ENCODE measurements around the gene DOCK2. TPM values are rescaled to one million over a fixed set of nuclear protein-coding genes. Genes with fewer than 3 reads are reported as not detected.

DOCK2 gene
- total RNA-seq, 1 experiment from 2014 or later, result 4.6 TPM

DNA sequence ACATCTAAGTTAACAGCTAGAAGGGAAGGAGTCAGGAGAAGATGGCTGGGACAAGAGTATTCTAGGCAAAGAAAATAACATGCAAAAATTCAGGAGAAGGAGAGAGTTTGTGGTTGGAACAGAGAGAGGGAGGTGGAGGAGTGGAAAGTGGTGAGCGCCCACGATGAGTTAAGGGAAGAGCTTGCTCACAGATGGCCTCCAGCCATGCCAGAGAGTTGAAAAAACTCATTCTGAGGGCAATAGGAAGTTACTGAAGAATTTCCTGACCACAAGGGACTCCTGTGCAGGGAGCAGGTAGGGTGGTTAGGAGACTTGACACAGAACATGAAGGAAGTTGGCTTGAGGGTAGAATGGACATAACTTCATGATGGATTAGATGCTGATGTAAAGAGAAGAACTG, 159.7 kb downstream of the DOCK2 start:
- POLR2A ChIA-PET, result no interaction called here
- no peak for ATAC-seq
- no peak for TF ChIP-seq NFYB (CRISPR knock-in tag; conservative IDR thresholded peaks at IDR 0.05; ENCODE audit: low read depth)
- TF ChIP-seq ATF3 (CRISPR knock-in tag; conservative IDR thresholded peaks at IDR 0.05), result no peak
- no peak for TF ChIP-seq MXD4 (CRISPR knock-in tag; IDR thresholded peaks at IDR 0.05; ENCODE audit: borderline replicate concordance)
- TF ChIP-seq EMX1 (CRISPR knock-in tag; IDR thresholded peaks at IDR 0.05), result no peak
- TF ChIP-seq, protein P1, sequence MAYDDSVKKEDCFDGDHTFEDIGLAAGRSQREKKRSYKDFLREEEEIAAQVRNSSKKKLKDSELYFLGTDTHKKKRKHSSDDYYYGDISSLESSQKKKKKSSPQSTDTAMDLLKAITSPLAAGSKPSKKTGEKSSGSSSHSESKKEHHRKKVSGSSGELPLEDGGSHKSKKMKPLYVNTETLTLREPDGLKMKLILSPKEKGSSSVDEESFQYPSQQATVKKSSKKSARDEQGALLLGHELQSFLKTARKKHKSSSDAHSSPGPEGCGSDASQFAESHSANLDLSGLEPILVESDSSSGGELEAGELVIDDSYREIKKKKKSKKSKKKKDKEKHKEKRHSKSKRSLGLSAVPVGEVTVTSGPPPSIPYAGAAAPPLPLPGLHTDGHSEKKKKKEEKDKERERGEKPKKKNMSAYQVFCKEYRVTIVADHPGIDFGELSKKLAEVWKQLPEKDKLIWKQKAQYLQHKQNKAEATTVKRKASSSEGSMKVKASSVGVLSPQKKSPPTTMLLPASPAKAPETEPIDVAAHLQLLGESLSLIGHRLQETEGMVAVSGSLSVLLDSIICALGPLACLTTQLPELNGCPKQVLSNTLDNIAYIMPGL (CRISPR knock-in tag; IDR thresholded peaks at IDR 0.05), result no peak
- TF ChIP-seq, protein P2, sequence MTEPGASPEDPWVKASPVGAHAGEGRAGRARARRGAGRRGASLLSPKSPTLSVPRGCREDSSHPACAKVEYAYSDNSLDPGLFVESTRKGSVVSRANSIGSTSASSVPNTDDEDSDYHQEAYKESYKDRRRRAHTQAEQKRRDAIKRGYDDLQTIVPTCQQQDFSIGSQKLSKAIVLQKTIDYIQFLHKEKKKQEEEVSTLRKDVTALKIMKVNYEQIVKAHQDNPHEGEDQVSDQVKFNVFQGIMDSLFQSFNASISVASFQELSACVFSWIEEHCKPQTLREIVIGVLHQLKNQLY (CRISPR knock-in tag; IDR thresholded peaks at IDR 0.05), result no peak
- TF ChIP-seq NR2C2 (CRISPR knock-in tag; IDR thresholded peaks at IDR 0.05), result no peak
- H3K27me3 Mint-ChIP-seq (ENCODE audit: low read depth), result peaks cover 5% of the 10 kb centered on the region; the same call in 1 of the 2 replicates
- H3K9me3 Mint-ChIP-seq, result no peaks in the 10 kb centered on the region
- CTCF ChIA-PET, result interaction anchor here (2.3 to 2.8 kb wide), 2 partner anchors 95 to 183 kb away, joined by 6 to 20 read pairs; partner anchors contain the start of gene INSYN2B
- no peak overlapping the region for H3K27ac Mint-ChIP-seq
- no peaks in the 10 kb centered on the region for H3K36me3 Mint-ChIP-seq
- no peak for DNase-seq (ENCODE audit: low spot score)
- H3K4me1 Mint-ChIP-seq, result peaks cover 28% of the 10 kb centered on the region
- no peak overlapping the region for H3K4me3 Mint-ChIP-seq

GRCh38 chr5:169797577-169797976, 160.5 kb downstream of the DOCK2 start:
- H3K4me1 Mint-ChIP-seq, result peaks cover 28% of the 10 kb centered on the region
- H3K9me3 Mint-ChIP-seq, result no peaks in the 10 kb centered on the region
- DNase-seq (ENCODE audit: low spot score) (no peak), ATAC-seq (no peak)
- H3K27me3 Mint-ChIP-seq (ENCODE audit: low read depth), result peaks cover 5% of the 10 kb centered on the region; the same call in 1 of the 2 replicates
- no peaks in the 10 kb centered on the region for H3K36me3 Mint-ChIP-seq
- ChIA-PET CTCF (interaction anchor here (1.9 to 3.0 kb wide), 2 partner anchors 29 to 183 kb away, joined by 6 to 18 read pairs; partner anchors contain the start of gene INSYN2B), POLR2A (no interaction called here)
- H3K27ac Mint-ChIP-seq, result no peak overlapping the region
- H3K4me3 Mint-ChIP-seq, result no peak overlapping the region
- TF ChIP-seq ZNF263 (CRISPR knock-in tag; IDR thresholded peaks at IDR 0.05; ENCODE audit: low read depth) (no peak), KAT7 (CRISPR knock-in tag; IDR thresholded peaks at IDR 0.05; ENCODE audit: borderline replicate concordance) (no peak), ZNF138 (CRISPR knock-in tag; conservative IDR thresholded peaks at IDR 0.05) (no peak), OVOL2 (CRISPR knock-in tag; IDR thresholded peaks at IDR 0.05; ENCODE audit: borderline replicate concordance) (no peak), NR1H2 (CRISPR knock-in tag; IDR thresholded peaks at IDR 0.05) (no peak), TEAD1 (CRISPR knock-in tag; IDR thresholded peaks at IDR 0.05) (no peak), ZNF532 (CRISPR knock-in tag; IDR thresholded peaks at IDR 0.05; ENCODE audit: borderline replicate concordance) (no peak), FOXP1 (CRISPR knock-in tag; IDR thresholded peaks at IDR 0.05; ENCODE audit: borderline replicate concordance) (no peak)
- TF ChIP-seq, protein P3, sequence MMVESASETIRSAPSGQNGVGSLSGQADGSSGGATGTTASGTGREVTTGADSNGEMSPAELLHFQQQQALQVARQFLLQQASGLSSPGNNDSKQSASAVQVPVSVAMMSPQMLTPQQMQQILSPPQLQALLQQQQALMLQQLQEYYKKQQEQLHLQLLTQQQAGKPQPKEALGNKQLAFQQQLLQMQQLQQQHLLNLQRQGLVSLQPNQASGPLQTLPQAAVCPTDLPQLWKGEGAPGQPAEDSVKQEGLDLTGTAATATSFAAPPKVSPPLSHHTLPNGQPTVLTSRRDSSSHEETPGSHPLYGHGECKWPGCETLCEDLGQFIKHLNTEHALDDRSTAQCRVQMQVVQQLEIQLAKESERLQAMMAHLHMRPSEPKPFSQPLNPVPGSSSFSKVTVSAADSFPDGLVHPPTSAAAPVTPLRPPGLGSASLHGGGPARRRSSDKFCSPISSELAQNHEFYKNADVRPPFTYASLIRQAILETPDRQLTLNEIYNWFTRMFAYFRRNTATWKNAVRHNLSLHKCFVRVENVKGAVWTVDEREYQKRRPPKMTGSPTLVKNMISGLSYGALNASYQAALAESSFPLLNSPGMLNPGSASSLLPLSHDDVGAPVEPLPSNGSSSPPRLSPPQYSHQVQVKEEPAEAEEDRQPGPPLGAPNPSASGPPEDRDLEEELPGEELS (CRISPR knock-in tag; IDR thresholded peaks at IDR 0.05), result no peak
- TF ChIP-seq, protein P4, sequence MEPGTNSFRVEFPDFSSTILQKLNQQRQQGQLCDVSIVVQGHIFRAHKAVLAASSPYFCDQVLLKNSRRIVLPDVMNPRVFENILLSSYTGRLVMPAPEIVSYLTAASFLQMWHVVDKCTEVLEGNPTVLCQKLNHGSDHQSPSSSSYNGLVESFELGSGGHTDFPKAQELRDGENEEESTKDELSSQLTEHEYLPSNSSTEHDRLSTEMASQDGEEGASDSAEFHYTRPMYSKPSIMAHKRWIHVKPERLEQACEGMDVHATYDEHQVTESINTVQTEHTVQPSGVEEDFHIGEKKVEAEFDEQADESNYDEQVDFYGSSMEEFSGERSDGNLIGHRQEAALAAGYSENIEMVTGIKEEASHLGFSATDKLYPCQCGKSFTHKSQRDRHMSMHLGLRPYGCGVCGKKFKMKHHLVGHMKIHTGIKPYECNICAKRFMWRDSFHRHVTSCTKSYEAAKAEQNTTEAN (CRISPR knock-in tag; IDR thresholded peaks at IDR 0.05), result no peak
- TF ChIP-seq, protein P5, sequence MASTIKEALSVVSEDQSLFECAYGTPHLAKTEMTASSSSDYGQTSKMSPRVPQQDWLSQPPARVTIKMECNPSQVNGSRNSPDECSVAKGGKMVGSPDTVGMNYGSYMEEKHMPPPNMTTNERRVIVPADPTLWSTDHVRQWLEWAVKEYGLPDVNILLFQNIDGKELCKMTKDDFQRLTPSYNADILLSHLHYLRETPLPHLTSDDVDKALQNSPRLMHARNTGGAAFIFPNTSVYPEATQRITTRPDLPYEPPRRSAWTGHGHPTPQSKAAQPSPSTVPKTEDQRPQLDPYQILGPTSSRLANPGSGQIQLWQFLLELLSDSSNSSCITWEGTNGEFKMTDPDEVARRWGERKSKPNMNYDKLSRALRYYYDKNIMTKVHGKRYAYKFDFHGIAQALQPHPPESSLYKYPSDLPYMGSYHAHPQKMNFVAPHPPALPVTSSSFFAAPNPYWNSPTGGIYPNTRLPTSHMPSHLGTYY (CRISPR knock-in tag; IDR thresholded peaks at IDR 0.05), result no peak

Data from WTC11 (cell line).